H1 (cell line): ENCODE data around the gene ENPP7. TPM values are rescaled to one million over a fixed set of nuclear protein-coding genes. Genes with fewer than 3 reads are reported as not detected.

ENCODE experiments used
- CTCF ChIA-PET: fragments of 300-600 bp; sonication (Branson Sonifier 250); formaldehyde crosslinking; loops from one replicate; lab custom pipeline; 2021; ENCODE audit not compliant: partially characterized antibody; lab: Charles Lee
- POLR2A ChIA-PET: fragments of 300-600 bp; sonication (Branson Sonifier 250); formaldehyde crosslinking; loops from one replicate; lab custom pipeline; 2021; ENCODE audit warnings: inconsistent platforms; ENCODE audit not compliant: partially characterized antibody; lab: Charles Lee
- DNase-seq, 2 experiments: peaks; one replicate each; pipeline versions ENCODE4 v3.0.0 to v3.0.0-alpha.2; 2010 to 2022; ENCODE audit warnings: low spot score in 2 of 2, low read depth in 1 of 2, mixed read lengths in 1 of 2
- FAIRE-seq: peaks from 2 replicates; lab custom pipeline; 2011; peaks lifted over from hg19 to GRCh38; lab: Jason Lieb, UNC
- H2AFZ ChIP-seq: 2 replicates; pipeline ENCODE4 v1.8.1; 2012; ENCODE audit warnings: low read length, inconsistent platforms
- H2AK5ac ChIP-seq: 2 replicates; pipeline ENCODE4 v1.6.1; 2013; ENCODE audit warnings: low read depth, low read length
- H2BK120ac ChIP-seq: replicated peaks from 2 replicates; pipeline ENCODE3; 2013; ENCODE audit warnings: low read depth, low read length, inconsistent platforms
- H2BK12ac ChIP-seq: 2 replicates; pipeline ENCODE4 v1.6.1; 2013; ENCODE audit warnings: low read depth, low read length
- H2BK15ac ChIP-seq: 2 replicates; pipeline ENCODE4 v1.6.1; 2013; ENCODE audit warnings: low read length
- H2BK20ac ChIP-seq: 2 replicates; pipeline ENCODE4 v1.6.1; 2013; ENCODE audit warnings: low read length
- H2BK5ac ChIP-seq: 2 replicates; pipeline ENCODE4 v1.6.1; 2013; ENCODE audit warnings: low read depth, low read length
- H3K14ac ChIP-seq: 2 replicates; pipeline ENCODE4 v1.6.1; 2013; ENCODE audit warnings: inconsistent platforms; ENCODE audit not compliant: insufficient read length
- H3K18ac ChIP-seq: 2 replicates; pipeline ENCODE4 v1.6.1; 2013; ENCODE audit warnings: low read length; ENCODE audit errors: extremely low read depth
- H3K23ac ChIP-seq: 2 replicates; pipeline ENCODE4 v1.6.1; 2013; ENCODE audit warnings: inconsistent platforms; ENCODE audit not compliant: insufficient read length
- H3K23me2 ChIP-seq: 2 replicates; pipeline ENCODE4 v1.6.1; 2013; ENCODE audit warnings: low read depth, low read length
- H3K27ac ChIP-seq: 2 replicates; pipeline ENCODE4 v1.6.1; 2011; ENCODE audit warnings: low read depth, low read length, inconsistent platforms
- H3K27me3 ChIP-seq, 4 experiments: replicated peaks in 1 of 4; 1 replicate in 1 of 4; 2 replicates in 3 of 4; pipeline versions ENCODE4 v1.6.1 to v1.8.1; 2011 to 2013; ENCODE audit warnings: low read length in 3 of 4, mild to moderate bottlenecking in 3 of 4, inconsistent platforms in 2 of 4, mixed read lengths in 2 of 4, moderate library complexity in 1 of 4; ENCODE audit not compliant: control insufficient read depth in 3 of 4, insufficient read depth in 3 of 4; ENCODE audit errors: extremely low read depth in 1 of 4
- H3K36me3 ChIP-seq, 4 experiments: 2 replicates each; pipeline versions ENCODE4 v1.6.1 to v1.8.1; 2011 to 2013; ENCODE audit warnings: mild to moderate bottlenecking in 4 of 4, low read length in 3 of 4, moderate library complexity in 2 of 4, control low read depth in 1 of 4, inconsistent platforms in 1 of 4; ENCODE audit not compliant: insufficient read depth in 4 of 4, control insufficient read depth in 2 of 4
- H3K4ac ChIP-seq: replicated peaks from 2 replicates; pipeline ENCODE3; 2013; ENCODE audit warnings: low read length, low read depth, mixed read lengths, inconsistent platforms; ENCODE audit not compliant: insufficient read length
- H3K4me1 ChIP-seq, 4 experiments: replicated peaks in 1 of 4; 1 replicate in 1 of 4; 2 replicates in 3 of 4; pipeline versions ENCODE4 v1.6.1 to v1.8.1; 2011 to 2013; ENCODE audit warnings: low read length in 3 of 4, inconsistent platforms in 2 of 4, mixed read lengths in 1 of 4; ENCODE audit not compliant: insufficient read depth in 4 of 4, control insufficient read depth in 3 of 4
- H3K4me2 ChIP-seq, 2 experiments: 2 replicates each; pipeline versions ENCODE4 v1.6.1 to v1.8.1; 2011 to 2013; ENCODE audit warnings: low read depth in 2 of 2, low read length in 2 of 2, control low read depth in 1 of 2, inconsistent platforms in 1 of 2, mild to moderate bottlenecking in 1 of 2; ENCODE audit not compliant: insufficient read depth in 1 of 2
- H3K4me3 ChIP-seq, 4 experiments: fragments of 200-600, 300-600 bp in 1 of 4; sonication (generic), shearing (Covaris generic), sonication (Bioruptor Twin) in 1 of 4; 2 replicates each; pipeline versions ENCODE4 v1.5.1 to v1.8.1; 2011 to 2016; ENCODE audit warnings: low read length in 4 of 4, low read depth in 3 of 4, control low read depth in 2 of 4, inconsistent platforms in 2 of 4, mild to moderate bottlenecking in 2 of 4, mixed read lengths in 1 of 4, moderate library complexity in 1 of 4; ENCODE audit not compliant: insufficient read depth in 2 of 4; ENCODE audit errors: extremely low read depth in 1 of 4
- H3K56ac ChIP-seq: replicated peaks from 2 replicates; pipeline ENCODE3; 2013; ENCODE audit warnings: low read depth, mild to moderate bottlenecking, mixed read lengths, low read length, inconsistent platforms; ENCODE audit not compliant: insufficient read length
- H3K79me1 ChIP-seq: 2 replicates; pipeline ENCODE4 v1.6.1; 2013; ENCODE audit warnings: low read depth, low read length, control low read depth
- H3K79me2 ChIP-seq, 2 experiments: 2 replicates each; pipeline versions ENCODE4 v1.6.1 to v1.8.1; 2012 to 2013; ENCODE audit warnings: low read length in 2 of 2, mild to moderate bottlenecking in 2 of 2, inconsistent platforms in 1 of 2; ENCODE audit not compliant: insufficient read depth in 2 of 2, control insufficient read depth in 1 of 2
- H3K9ac ChIP-seq, 4 experiments: replicated peaks in 1 of 4; 1 replicate in 1 of 4; 2 replicates in 3 of 4; pipeline versions ENCODE4 v1.6.1 to v1.8.1; 2011 to 2013; ENCODE audit warnings: low read depth in 3 of 4, low read length in 3 of 4, control low read depth in 2 of 4, mild to moderate bottlenecking in 2 of 4, moderate library complexity in 2 of 4, inconsistent platforms in 1 of 4; ENCODE audit errors: extremely low read depth in 1 of 4
- H3K9me3 ChIP-seq, 2 experiments: 2 replicates each; pipeline versions ENCODE4 v1.6.1 to v1.8.1; 2012 to 2013; ENCODE audit warnings: mild to moderate bottlenecking in 2 of 2, moderate library complexity in 2 of 2, control low read depth in 1 of 2, inconsistent platforms in 1 of 2, low read depth in 1 of 2, low read length in 1 of 2, mixed read lengths in 1 of 2; ENCODE audit not compliant: insufficient read depth in 2 of 2
- H4K20me1 ChIP-seq, 2 experiments: replicated peaks in 1 of 2; 2 replicates each; pipeline versions ENCODE3 to v1.8.1; 2011 to 2013; ENCODE audit warnings: inconsistent platforms in 2 of 2, low read length in 2 of 2, mild to moderate bottlenecking in 1 of 2; ENCODE audit not compliant: insufficient read depth in 2 of 2, control insufficient read depth in 1 of 2
- H4K5ac ChIP-seq: 2 replicates; pipeline ENCODE4 v1.6.1; 2013; ENCODE audit warnings: low read length, low read depth, mixed read lengths, inconsistent platforms; ENCODE audit not compliant: insufficient read length
- H4K8ac ChIP-seq: 2 replicates; pipeline ENCODE4 v1.8.0; 2013; ENCODE audit warnings: mild to moderate bottlenecking, moderate library complexity, low read length, inconsistent platforms; ENCODE audit not compliant: insufficient read depth; ENCODE audit errors: extremely low read depth
- H4K91ac ChIP-seq: replicated peaks from 2 replicates; pipeline ENCODE3; 2013; ENCODE audit warnings: low read length, mixed read lengths, inconsistent platforms; ENCODE audit not compliant: insufficient read length
- ASH2L ChIP-seq: fragments of 200-600, 300-600 bp; sonication (generic); IDR thresholded peaks from one replicate; pipeline ENCODE4 v1.7.1; 2017; ENCODE audit warnings: low read length
- BRCA1 ChIP-seq: IDR thresholded peaks from 2 replicates; pipeline ENCODE4 v1.6.1; 2012; ENCODE audit warnings: low read depth, low read length, improper control_type of control experiment
- CEBPB ChIP-seq: IDR thresholded peaks from 2 replicates; pipeline ENCODE4 v1.6.1; 2012; ENCODE audit warnings: low read depth, low read length
- JUN ChIP-seq: IDR thresholded peaks from 2 replicates; pipeline ENCODE4 v1.6.1; 2011; ENCODE audit warnings: low read depth, mild to moderate bottlenecking, improper control_type of control experiment, low read length
- KDM4A ChIP-seq: IDR thresholded peaks from one replicate; pipeline ENCODE4 v1.7.1; 2012; ENCODE audit warnings: low read depth, mild to moderate bottlenecking, moderate library complexity, low read length, inconsistent platforms; ENCODE audit not compliant: severe bottlenecking
- MAX ChIP-seq: IDR thresholded peaks from 2 replicates; pipeline ENCODE4 v1.6.1; 2012; ENCODE audit warnings: inconsistent platforms
- PHF8 ChIP-seq: fragments of 200-600 bp; sonication (generic); conservative IDR thresholded peaks from 2 replicates; pipeline ENCODE4 v1.7.1; 2012; ENCODE audit warnings: low read depth, mild to moderate bottlenecking, inconsistent platforms, low read length, moderate library complexity
- POU5F1 ChIP-seq: IDR thresholded peaks from 2 replicates; pipeline ENCODE4 v1.6.1; 2011; ENCODE audit warnings: low read depth, mild to moderate bottlenecking, low read length, moderate library complexity
- RBBP5 ChIP-seq: IDR thresholded peaks from 2 replicates; pipeline ENCODE4 v1.7.1; 2012; ENCODE audit warnings: low read depth, mild to moderate bottlenecking, inconsistent platforms, low read length, moderate library complexity, borderline replicate concordance
- RNF2 ChIP-seq: fragments of 200-900, 300-1000 bp; sonication (generic); IDR thresholded peaks from 2 replicates; pipeline ENCODE4 v1.7.1; 2016; ENCODE audit warnings: borderline replicate concordance, low read depth, mild to moderate bottlenecking, antibody characterized with exemption, low read length; ENCODE audit not compliant: poor library complexity, severe bottlenecking; ENCODE audit errors: missing control alignments
- RXRA ChIP-seq: IDR thresholded peaks from 2 replicates; pipeline ENCODE4 v1.6.1; 2011; ENCODE audit warnings: low read depth, mild to moderate bottlenecking, low read length, moderate library complexity; ENCODE audit not compliant: insufficient read depth
- SP2 ChIP-seq: IDR thresholded peaks from 2 replicates; pipeline ENCODE4 v1.6.1; 2012; ENCODE audit warnings: mild to moderate bottlenecking, low read length, inconsistent platforms
- SRF ChIP-seq: IDR thresholded peaks from 2 replicates; pipeline ENCODE4 v1.6.1; 2011; ENCODE audit warnings: mild to moderate bottlenecking, low read depth, low read length, moderate library complexity
- TEAD4 ChIP-seq: IDR thresholded peaks from 2 replicates; pipeline ENCODE4 v1.6.1; 2012; ENCODE audit warnings: low read depth, low read length, inconsistent platforms, mixed read lengths
- WGBS, 2 experiments: shearing (Covaris generic) in 1 of 2; methylation state at CpG; one replicate each; pipeline versions ENCODE4 v1.1.6 to v1.1.7; 2013 to 2015; ENCODE audit warnings: low lambda C conversion rate in 2 of 2, mixed read lengths in 2 of 2, inconsistent platforms in 1 of 2, low coverage in 1 of 2, missing lambda C conversion rate in 1 of 2; ENCODE audit not compliant: insufficient replicate concordance in 2 of 2, insufficient coverage in 1 of 2, insufficient read length in 1 of 2; ENCODE audit errors: extremely low coverage in 1 of 2, missing lambda C conversion rate in 1 of 2; 5-methylcytosine and 5-hydroxymethylcytosine counted together
- polyA plus RNA-seq, 7 experiments: library from polyadenylated mRNA; depleted of rRNA in 3 of 7; stranded (reverse) in 5 of 7; unstranded in 2 of 7; fragments of >200 nt in 5 of 7; fragments of 200-250 nt in 2 of 7; gene quantifications; 1 replicate in 5 of 7; 2 replicates in 1 of 7; 4 replicates in 1 of 7; pipeline versions ENCODE4 v1.2.1 to v1.2.3, GENCODE V29; 2011 to 2013; ENCODE audit warnings: missing spikeins in 2 of 7, mixed read lengths in 2 of 7
- total RNA-seq: library from RNA; stranded (reverse); fragmentation: NEBNext Ultra II Directional; extraction: Animal tissue kit (Norgen Biotek cat#: 25700); gene quantifications from 2 replicates; pipeline ENCODE4 v1.2.1, GENCODE V29; 2021

Gene ENPP7
- total and polyA plus RNA-seq, 2 of the 8 experiments (the other 6 are each of a cell fraction or from before 2014, with no cell fraction given) = not detected

- Histone ChIP-seq H4K20me1 (peaks cover 0 to 11% of the 10 kb centered on the region in 2 experiments), H3K23me2 (peaks cover 13% of the 10 kb centered on the region; the same call in 1 of the 2 replicates), H3K23ac (no peak overlapping the region), H3K36me3 (0 out of 8 replicates have a peak, but pooled peaks cover 0 to 2% (median 0%) of the 10 kb centered on the region in 4 experiments), H3K9ac (no peak overlapping the region), H4K91ac (no peak overlapping the region), H3K56ac (no peak overlapping the region), H3K4me3 (no peak overlapping the region), H2BK12ac (peak overlapping the region; percentile 4; the same call in 1 of the 2 replicates), H3K4me2 (no peak overlapping the region), H2BK5ac (no peak overlapping the region), H2AK5ac (no peak overlapping the region), H3K27me3 (peaks cover 19 to 59% (median 43%) of the 10 kb centered on the region in 4 experiments), H3K4ac (no peak overlapping the region), H3K4me1 (peaks cover 4 to 31% (median 16%) of the 10 kb centered on the region in 4 experiments), H4K5ac (no peak overlapping the region), H2BK120ac (no peak overlapping the region), H3K79me2 (no peaks in the 10 kb centered on the region), H3K27ac (no peak overlapping the region), H3K9me3 (no peaks in the 10 kb centered on the region), H2BK15ac (no peak overlapping the region), H2BK20ac (no peak overlapping the region), H3K18ac (no peak overlapping the region), H3K79me1 (no peaks in the 10 kb centered on the region), H4K8ac (no peak overlapping the region), H2AFZ (no peak overlapping the region), H3K14ac (no peak overlapping the region)
- WGBS, 2 experiments = 62% methylated on average over 6 of the region's 6 CpGs; no CpG with 5 or more reads in 1 of the 2 experiments
- DNase-seq (no peak), FAIRE-seq (no peak)
- ChIA-PET CTCF (interaction anchor here (0.6 to 7.6 kb wide), 39 partner anchors 8 to 1948 kb away, joined by 3 to 94 read pairs (median 5); partner anchors contain the start of genes CBX2 and CBX8), POLR2A (interaction anchor here (0.7 to 10.4 kb wide), 9 partner anchors 12 to 84 kb away, joined by 3 to 77 read pairs (median 7); partner anchors contain the start of gene CBX2)
- TF ChIP-seq BRCA1 (no peak), SP2 (no peak), KDM4A (no peak), RBBP5 (no peak), MAX (no peak), SRF (no peak), RXRA (no peak), POU5F1 (no peak), ASH2L (no peak), RNF2 (no peak), JUN (no peak), CEBPB (no peak), TEAD4 (no peak), PHF8 (no peak)
Measured at GRCh38 chr17:79745641-79746105, 14.9 kb downstream of the ENPP7 start.
